ENCODE measurements around the gene CSAD.
"Not testable (repeated sequence)": the region's sequence is repeated elsewhere in the genome, so short reads cannot be mapped to it uniquely, and the experiment has no call there.

The CSAD gene

DNA sequence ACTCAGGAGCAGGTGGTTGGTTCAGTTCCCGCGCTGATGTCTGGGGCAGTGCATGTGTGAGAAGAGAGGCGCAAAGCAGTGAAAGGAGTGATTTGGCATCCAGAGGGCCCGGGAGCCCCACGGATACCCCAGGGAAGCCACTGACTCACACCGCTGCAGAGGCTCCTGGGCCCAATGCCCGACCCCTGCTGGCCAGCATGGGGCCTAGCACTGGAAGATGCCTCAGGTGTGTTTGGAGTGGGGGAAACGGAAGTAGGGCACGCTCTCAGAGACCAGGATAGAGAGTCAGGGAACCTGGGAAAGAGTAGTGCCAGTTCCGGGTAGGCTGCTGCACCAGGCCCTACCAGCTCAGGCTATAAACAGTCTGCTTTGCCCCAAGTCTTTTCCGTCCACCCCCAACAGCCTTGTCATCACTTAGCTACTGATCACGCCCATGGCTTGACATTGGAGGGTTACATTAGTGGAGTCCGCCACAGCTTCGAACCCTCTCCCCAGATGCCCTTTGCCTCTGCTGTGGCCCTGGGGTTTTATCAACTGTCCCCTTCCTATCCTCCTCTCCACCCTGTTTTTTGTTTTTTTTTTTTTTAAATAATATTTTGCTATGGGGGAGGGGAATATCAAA, 9.5 kb upstream of the CSAD start:
- H3K36me3 Mint-ChIP-seq, result peaks cover 75% of the 10 kb centered on the region

GRCh38 chr12:53187145-53187899, 6.6 kb upstream of the CSAD start:
- Mint-ChIP-seq H3K4me1 (peaks cover 49% of the 10 kb centered on the region), H3K9me3 (no peaks in the 10 kb centered on the region), H3K4me3 (no peak overlapping the region), H3K27ac (no peak overlapping the region), H3K36me3 (peaks cover 67% of the 10 kb centered on the region), H3K27me3 (no peaks in the 10 kb centered on the region)
- CTCF ChIA-PET, result interaction anchor here (0.8 to 2.5 kb wide), 13 partner anchors 8 to 157 kb away, joined by 3 to 15 read pairs (median 4); a partner anchor contains a TSS
- no peak for DNase-seq

More for the DNA sequence above, 9.5 kb upstream of the CSAD start:
- CTCF ChIA-PET, result interaction anchor here (0.6 to 2.3 kb wide), 12 partner anchors 9 to 331 kb away, joined by 3 to 22 read pairs (median 3); partner anchors contain the start of genes CSAD, ITGB7 and ZNF740
- Mint-ChIP-seq H3K27me3 (no peaks in the 10 kb centered on the region), H3K4me3 (no peak overlapping the region), H3K9me3 (no peaks in the 10 kb centered on the region), H3K4me1 (peaks cover 27% of the 10 kb centered on the region), H3K27ac (peak overlapping the region; percentile 19)
- peak; percentile 62 for DNase-seq

GRCh38 chr12:53186745-53187144, 6.0 kb upstream of the CSAD start:
- no peak overlapping the region for H3K27ac Mint-ChIP-seq

DNA sequence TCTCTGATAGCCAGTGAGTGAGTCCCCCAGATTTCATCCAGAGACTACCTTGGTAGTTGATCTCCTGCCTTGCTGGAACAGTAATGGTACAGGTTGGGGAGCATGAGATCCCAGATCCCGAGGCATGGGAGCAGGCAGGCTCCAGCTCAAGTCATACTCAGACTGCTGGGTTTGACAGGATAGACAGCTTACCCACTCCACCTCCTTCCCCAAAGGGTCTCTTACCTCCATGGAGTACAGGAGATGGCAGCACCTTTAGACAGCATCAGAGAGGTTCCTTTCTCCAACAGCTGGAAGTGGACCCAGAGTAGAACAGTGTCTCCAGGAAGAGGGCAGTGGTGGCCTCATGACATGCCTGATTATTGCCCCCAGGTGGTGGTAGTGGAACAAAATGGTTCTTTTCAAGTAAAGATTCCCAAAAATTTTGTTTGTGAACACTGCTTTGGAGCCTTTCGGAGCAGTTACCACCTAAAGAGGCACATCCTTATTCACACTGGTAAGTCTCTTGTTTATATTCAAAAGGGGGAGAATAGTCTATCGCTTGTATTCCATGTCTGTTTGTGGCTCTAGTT, 4.9 kb upstream of the CSAD start:
- no peak overlapping the region for H3K4me3 Mint-ChIP-seq
- H3K9me3 Mint-ChIP-seq, result no peaks in the 10 kb centered on the region
- peak overlapping the region; percentile 58 for H3K27ac Mint-ChIP-seq
- no peak for DNase-seq
- peaks cover 50% of the 10 kb centered on the region for H3K4me1 Mint-ChIP-seq
- H3K36me3 Mint-ChIP-seq, result peaks cover 65% of the 10 kb centered on the region
- CTCF ChIA-PET, result interaction anchor here (0.7 to 2.4 kb wide), 7 partner anchors 9 to 26 kb away, joined by 3 to 15 read pairs (median 3); no protein-coding TSS in a partner anchor
- no peaks in the 10 kb centered on the region for H3K27me3 Mint-ChIP-seq

More at GRCh38 chr12:53186745-53187144, 6.0 kb upstream of the CSAD start:
- peaks cover 51% of the 10 kb centered on the region for H3K4me1 Mint-ChIP-seq
- no peaks in the 10 kb centered on the region for H3K9me3 Mint-ChIP-seq
- H3K4me3 Mint-ChIP-seq, result no peak overlapping the region
- CTCF ChIA-PET, result interaction anchor here (0.9 to 2.5 kb wide), 8 partner anchors 8 to 79 kb away, joined by 3 to 15 read pairs (median 5); a partner anchor contains a TSS
- H3K36me3 Mint-ChIP-seq, result peaks cover 67% of the 10 kb centered on the region
- H3K27me3 Mint-ChIP-seq, result no peaks in the 10 kb centered on the region
- no peak for DNase-seq

DNA sequence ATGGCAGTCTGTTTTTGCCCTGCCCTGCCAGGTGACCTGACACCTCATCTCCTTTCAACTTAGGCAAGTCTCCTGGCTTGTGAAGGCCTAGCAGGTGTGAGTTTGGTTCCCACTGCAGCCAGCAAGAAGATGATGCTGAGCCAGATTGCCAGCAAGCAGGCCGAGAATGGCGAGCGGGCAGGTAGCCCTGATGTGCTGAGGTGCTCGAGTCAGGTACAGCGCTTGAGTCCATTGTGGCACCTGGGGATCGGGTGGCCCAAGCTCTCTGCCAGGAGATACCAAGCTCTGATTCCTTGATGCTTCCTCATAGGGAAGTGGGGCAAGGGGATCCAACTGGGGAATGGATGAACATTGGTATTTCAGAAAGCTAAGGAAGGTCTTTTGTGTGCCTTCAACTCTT, 4.1 kb upstream of the CSAD start:
- Mint-ChIP-seq H3K27ac (peak overlapping the region; percentile 58), H3K36me3 (peaks cover 62% of the 10 kb centered on the region), H3K27me3 (no peaks in the 10 kb centered on the region), H3K4me3 (no peak overlapping the region), H3K4me1 (peaks cover 48% of the 10 kb centered on the region), H3K9me3 (no peaks in the 10 kb centered on the region)
- CTCF ChIA-PET, result interaction anchor here (0.7 to 2.4 kb wide), 6 partner anchors 10 to 27 kb away, joined by 3 to 15 read pairs (median 4); no protein-coding TSS in a partner anchor
- DNase-seq, result no peak

DNA sequence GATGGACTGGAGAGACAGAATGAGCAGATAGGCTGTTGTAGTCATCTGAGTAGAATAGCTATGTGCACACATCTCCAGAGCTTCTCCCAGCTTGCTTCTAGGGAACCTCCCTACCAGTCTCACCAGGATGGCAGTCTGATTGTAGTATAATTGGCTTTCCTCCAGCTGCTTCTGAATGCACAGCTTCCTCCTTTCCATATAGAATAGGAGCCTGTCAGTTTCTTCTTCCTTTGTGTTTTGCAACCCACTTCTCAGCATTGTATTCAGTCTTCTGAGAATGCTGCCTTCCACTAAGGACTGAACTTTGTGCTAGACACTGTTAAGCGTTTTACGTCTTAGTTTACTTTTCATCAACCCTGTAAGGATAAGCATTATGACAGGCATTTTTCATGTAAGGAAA, 2.2 kb upstream of the CSAD start:
- H3K27ac Mint-ChIP-seq, result no peak overlapping the region
- peak overlapping the region; percentile 88 for H3K4me3 Mint-ChIP-seq
- no peak for DNase-seq
- H3K27me3 Mint-ChIP-seq, result no peaks in the 10 kb centered on the region
- CTCF ChIA-PET, result interaction anchor here (0.9 to 4.1 kb wide), 6 partner anchors 15 to 117 kb away, joined by 3 to 31 read pairs (median 4); partner anchors contain the start of gene ESPL1
- peaks cover 59% of the 10 kb centered on the region for H3K4me1 Mint-ChIP-seq
- H3K9me3 Mint-ChIP-seq, result no peaks in the 10 kb centered on the region
- peaks cover 54% of the 10 kb centered on the region for H3K36me3 Mint-ChIP-seq

DNA sequence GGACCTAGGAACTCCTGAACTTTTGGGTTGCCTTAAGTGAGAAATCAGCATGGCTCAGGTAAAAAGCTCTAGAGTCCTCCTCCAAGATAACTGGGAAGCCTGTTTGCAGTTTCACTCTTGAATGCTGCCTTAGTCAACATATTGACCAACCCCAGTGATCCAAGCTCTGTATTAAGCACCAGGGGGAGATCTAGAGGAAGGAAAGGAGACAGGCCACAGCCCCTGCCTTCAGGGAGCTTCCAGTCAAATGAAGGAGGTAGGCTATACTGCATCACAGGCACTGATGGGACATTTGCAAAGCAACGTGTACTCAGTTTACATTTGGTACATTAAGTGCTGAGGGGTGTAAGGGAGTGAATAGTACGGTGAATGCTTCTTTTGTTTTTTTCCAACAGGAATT, 1.2 kb upstream of the CSAD start:
- H3K9me3 Mint-ChIP-seq, result no peaks in the 10 kb centered on the region
- peak overlapping the region; percentile 88 for H3K4me3 Mint-ChIP-seq
- H3K27me3 Mint-ChIP-seq, result no peaks in the 10 kb centered on the region
- peaks cover 46% of the 10 kb centered on the region for H3K36me3 Mint-ChIP-seq
- no peak for DNase-seq
- CTCF ChIA-PET, result interaction anchor here (1.2 to 4.1 kb wide), 8 partner anchors 8 to 106 kb away, joined by 3 to 31 read pairs (median 6); partner anchors contain the start of gene ESPL1
- peaks cover 59% of the 10 kb centered on the region for H3K4me1 Mint-ChIP-seq
- H3K27ac Mint-ChIP-seq, result no peak overlapping the region

DNA sequence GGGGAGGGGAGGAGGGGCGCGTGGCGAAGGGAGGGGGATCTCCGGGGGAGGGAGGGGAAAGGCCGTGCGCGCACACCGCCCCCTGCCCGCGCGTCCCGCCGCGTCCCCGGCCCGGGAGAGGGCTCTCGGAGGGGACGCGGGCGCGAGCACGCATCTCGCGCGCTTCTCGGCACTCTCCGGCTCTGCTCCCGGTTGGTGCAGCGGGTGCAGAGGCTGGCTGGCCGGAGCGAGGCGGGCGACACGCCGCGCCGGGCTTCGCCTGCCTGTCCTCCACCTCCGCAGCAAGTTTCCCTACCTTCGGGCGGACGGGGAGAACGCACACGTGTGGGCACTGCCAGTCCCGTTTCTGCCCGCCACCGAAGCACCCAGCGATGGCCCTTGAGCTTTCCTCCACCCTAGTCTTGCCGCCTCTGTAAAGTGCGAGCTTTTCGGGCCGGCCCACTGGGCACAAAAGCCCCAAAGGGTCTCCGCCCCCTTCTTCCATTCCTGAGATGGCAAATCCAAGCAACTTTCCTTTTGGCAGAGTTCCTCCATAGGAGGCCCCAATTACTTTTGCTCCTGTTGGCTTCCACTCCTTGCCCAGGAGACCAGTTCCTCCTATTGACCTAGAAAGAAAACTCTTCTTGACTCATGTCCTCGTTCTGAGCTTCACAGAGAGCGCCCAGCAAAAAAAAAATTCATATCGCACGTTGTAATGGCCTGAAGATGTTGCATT, 363 bp upstream of the CSAD start:
- Mint-ChIP-seq H3K27me3 (no peaks in the 10 kb centered on the region), H3K36me3 (peaks cover 38% of the 10 kb centered on the region), H3K4me1 (peaks cover 59% of the 10 kb centered on the region), H3K27ac (peak overlapping the region; percentile 91), H3K9me3 (no peaks in the 10 kb centered on the region), H3K4me3 (peak overlapping the region; percentile 88)
- peak; percentile 85 for DNase-seq
- CTCF ChIA-PET, result interaction anchor here (0.6 to 4.1 kb wide), 7 partner anchors 9 to 1930 kb away, joined by 3 to 31 read pairs (median 5); partner anchors contain the start of gene ESPL1

- Mint-ChIP-seq H3K36me3 (peaks cover 26% of the 10 kb centered on the region), H3K27me3 (no peaks in the 10 kb centered on the region), H3K4me3 (peak overlapping the region; percentile 88), H3K4me1 (peaks cover 53% of the 10 kb centered on the region), H3K9me3 (no peaks in the 10 kb centered on the region), H3K27ac (peak overlapping the region; percentile 99)
- DNase-seq, result no peak
- CTCF ChIA-PET, result interaction anchor here (1.2 to 4.1 kb wide), 5 partner anchors 7 to 33 kb away, joined by 5 to 31 read pairs (median 8); no protein-coding TSS in a partner anchor
Measured at GRCh38 chr12:53179687-53180219, 972 bp downstream of the CSAD start.

DNA sequence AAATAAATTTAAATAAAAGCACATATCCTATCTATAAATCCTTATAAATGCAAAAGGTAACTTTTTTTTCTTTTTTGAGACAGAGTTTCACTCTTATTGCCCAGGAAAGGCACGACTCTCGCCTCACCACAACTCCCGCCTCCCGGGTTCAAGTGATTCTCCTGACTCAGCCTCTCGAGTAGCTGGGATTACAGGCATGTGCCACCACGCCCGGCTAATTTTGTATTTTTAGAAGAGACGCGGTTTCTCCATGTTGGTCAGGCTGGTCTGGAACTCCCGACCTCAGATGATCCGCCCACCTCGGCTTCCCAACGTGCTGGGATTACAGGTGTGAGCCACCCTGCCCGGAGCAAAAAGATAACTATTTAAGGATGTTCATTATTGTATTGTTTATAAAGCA, 1.9 kb downstream of the CSAD start:
- peak overlapping the region; percentile 99 for H3K27ac Mint-ChIP-seq

DNA sequence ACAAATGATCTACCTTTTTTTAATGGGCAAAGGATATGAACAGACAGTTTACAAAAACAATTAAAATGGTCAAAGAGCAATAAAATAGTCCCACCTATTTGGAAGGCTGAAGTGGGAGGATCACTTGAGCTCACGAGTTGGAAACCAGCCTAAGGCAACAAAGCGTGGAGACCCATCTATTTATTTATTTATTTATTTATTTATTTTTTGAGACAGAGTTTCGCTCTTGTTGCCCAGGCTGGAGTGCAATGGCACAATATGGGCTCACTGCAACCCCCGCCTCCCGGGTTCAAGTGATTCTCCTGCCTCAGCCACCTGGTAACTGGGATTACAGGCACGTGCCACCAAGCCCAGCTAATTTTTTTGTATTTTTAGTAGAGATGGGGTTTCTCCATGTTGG, 3.3 kb downstream of the CSAD start:
- H3K4me3 Mint-ChIP-seq, H3K27me3 Mint-ChIP-seq, H3K9me3 Mint-ChIP-seq, DNase-seq, H3K27ac Mint-ChIP-seq: not testable (repeated sequence)
- Mint-ChIP-seq H3K4me1 (peaks cover 30% of the 10 kb centered on the region), H3K36me3 (peaks cover 13% of the 10 kb centered on the region)
- CTCF ChIA-PET, result interaction anchor here (0.7 kb wide), 1 partner anchor 18 kb away, joined by 3 read pairs; no protein-coding TSS in a partner anchor

More for the DNA sequence above, 1.9 kb downstream of the CSAD start:
- H3K36me3 Mint-ChIP-seq, result peaks cover 21% of the 10 kb centered on the region
- peak overlapping the region; percentile 88 for H3K4me3 Mint-ChIP-seq
- H3K4me1 Mint-ChIP-seq, result peaks cover 43% of the 10 kb centered on the region
- not testable (repeated sequence) for DNase-seq, H3K27me3 Mint-ChIP-seq, H3K9me3 Mint-ChIP-seq
- CTCF ChIA-PET, result interaction anchor here (0.6 to 1.9 kb wide), 4 partner anchors 8 to 23 kb away, joined by 5 to 8 read pairs (median 6); no protein-coding TSS in a partner anchor

- Mint-ChIP-seq H3K4me3 (no peak overlapping the region), H3K27ac (no peak overlapping the region), H3K27me3 (no peaks in the 10 kb centered on the region), H3K4me1 (peaks cover 23% of the 10 kb centered on the region), H3K9me3 (no peaks in the 10 kb centered on the region), H3K36me3 (peaks cover 6% of the 10 kb centered on the region)
- CTCF ChIA-PET, result interaction anchor here (0.7 kb wide), 3 partner anchors 15 to 34 kb away, joined by 3 to 4 read pairs (median 3); no protein-coding TSS in a partner anchor
- DNase-seq, result no peak
Measured at GRCh38 chr12:53176750-53177149, 4.0 kb downstream of the CSAD start.

DNA sequence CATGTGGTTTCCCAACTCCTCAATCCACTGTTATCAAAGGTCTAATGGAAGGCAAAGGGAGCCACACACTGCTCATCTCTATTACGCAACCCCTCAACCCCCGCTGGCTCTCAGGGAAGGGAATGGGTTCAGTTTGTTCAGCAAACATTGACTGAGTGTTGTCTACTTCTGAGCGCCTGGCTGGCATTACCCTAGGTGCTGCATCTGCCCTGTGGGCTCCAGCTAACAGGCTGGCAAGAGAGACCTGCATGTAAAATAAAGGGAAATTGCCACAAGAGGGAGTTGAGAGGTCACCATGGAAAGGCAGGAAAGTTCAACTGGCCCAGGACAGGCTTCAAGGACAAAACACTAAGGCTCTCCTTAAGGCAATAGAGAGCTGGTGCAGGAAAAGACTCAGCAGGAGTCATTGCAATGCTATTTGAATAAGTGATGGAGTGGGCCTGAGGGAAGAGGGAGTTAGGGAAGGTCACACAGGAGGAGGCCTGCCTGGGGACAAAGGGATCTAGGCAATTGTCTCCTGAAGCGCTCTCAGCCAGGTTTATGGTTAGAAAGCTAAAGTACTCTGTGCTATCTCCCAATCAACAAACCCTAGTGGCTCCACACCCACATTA, 5.7 kb downstream of the CSAD start:
- DNase-seq, result no peak
- Mint-ChIP-seq H3K27me3 (no peaks in the 10 kb centered on the region), H3K4me1 (peaks cover 15% of the 10 kb centered on the region), H3K9me3 (no peaks in the 10 kb centered on the region), H3K27ac (no peak overlapping the region), H3K36me3 (no peaks in the 10 kb centered on the region), H3K4me3 (no peak overlapping the region)
- CTCF ChIA-PET, result interaction anchor here (0.8 to 1.8 kb wide), 4 partner anchors 10 to 170 kb away, joined by 3 to 6 read pairs (median 4); no protein-coding TSS in a partner anchor
